HepG2 (cell line): ENCODE results near the gene STOML1. TPM values are rescaled to one million over a fixed set of nuclear protein-coding genes. Genes with fewer than 3 reads are reported as not detected.

ENCODE experiments used
- ATAC-seq: fragments of 200-7000 bp; cut with Tn5 transposase; 3 replicates; pipeline ENCODE4 v1.9.1; 2020; ENCODE audit warnings: mild to moderate bottlenecking, moderate library complexity
- BruUV-seq: library from RNA; stranded (reverse); fragments of 400-500 nt; replicated peaks from 2 replicates; lab custom pipeline; 2021; lab: Mats Ljungman, UMichigan
- CTCF ChIA-PET: fragments of 300-600 bp; formaldehyde crosslinking; extraction: SDS; loops from one replicate; lab custom pipeline; 2021; ENCODE audit warnings: low total read pairs, inconsistent platforms, low intra/inter-chr PET ratio; lab: Yijun Ruan, JAX
- POLR2A ChIA-PET: fragments of 350-600 bp; sonication (Branson Sonifier 250); formaldehyde crosslinking; loops from one replicate; lab custom pipeline; 2020; ENCODE audit warnings: antibody characterized with exemption, inconsistent platforms; lab: Yijun Ruan, JAX
- DNase-seq: peaks from one replicate; pipeline ENCODE4 v3.0.0-alpha.2; 2015; ENCODE audit warnings: low spot score
- FAIRE-seq: peaks from 3 replicates; lab custom pipeline; 2011; peaks lifted over from hg19 to GRCh38; lab: Jason Lieb, UNC
- H2AFZ ChIP-seq: one replicate; pipeline ENCODE4 v1.6.1; 2011; ENCODE audit warnings: low read length, inconsistent platforms
- H3K27ac ChIP-seq: fragments of 300-600 bp; 3 replicates; pipeline ENCODE4 v1.8.0; 2011; ENCODE audit warnings: mixed run types, mild to moderate bottlenecking, mixed read lengths, low read length, inconsistent platforms; ENCODE audit not compliant: insufficient read depth; ENCODE audit errors: extremely low read length
- H3K27me3 ChIP-seq, 2 experiments: fragments of 200-600 bp in 1 of 2; 2 replicates in 1 of 2; 3 replicates in 1 of 2; pipeline versions ENCODE4 v1.6.0 to v1.8.0; 2011; ENCODE audit warnings: low read length in 2 of 2, mild to moderate bottlenecking in 2 of 2, moderate library complexity in 2 of 2, inconsistent platforms in 1 of 2; ENCODE audit not compliant: insufficient read depth in 2 of 2, control insufficient read depth in 1 of 2
- H3K36me3 ChIP-seq, 2 experiments: fragments of 200-600 bp in 1 of 2; replicated peaks in 1 of 2; 2 replicates in 1 of 2; 3 replicates in 1 of 2; pipeline versions ENCODE4 v1.5.1 to v1.8.0; 2011; ENCODE audit warnings: low read length in 2 of 2, inconsistent platforms in 1 of 2; ENCODE audit not compliant: insufficient read depth in 2 of 2, control insufficient read depth in 1 of 2
- H3K4me1 ChIP-seq: 2 replicates; pipeline ENCODE4 v1.5.1; 2012; ENCODE audit warnings: low read length, inconsistent platforms; ENCODE audit not compliant: insufficient read depth
- H3K4me2 ChIP-seq: 2 replicates; pipeline ENCODE4 v1.6.0; 2011; ENCODE audit warnings: low read depth, low read length, inconsistent platforms
- H3K4me3 ChIP-seq, 3 experiments: fragments of 200-600 bp in 1 of 3; sonication (generic), shearing (Covaris generic) in 1 of 3; replicated peaks in 1 of 3; 2 replicates each; pipeline ENCODE4 v1.5.1; 2011 to 2016; ENCODE audit warnings: low read length in 3 of 3, inconsistent platforms in 2 of 3, low read depth in 2 of 3, mild to moderate bottlenecking in 2 of 3, control low read depth in 1 of 3, mixed read lengths in 1 of 3; ENCODE audit not compliant: insufficient read depth in 1 of 3
- H3K79me2 ChIP-seq: one replicate; pipeline ENCODE4 v1.6.1; 2011; ENCODE audit warnings: low read length, inconsistent platforms; ENCODE audit not compliant: insufficient read depth
- H3K9ac ChIP-seq: 2 replicates; pipeline ENCODE4 v1.6.0; 2011; ENCODE audit warnings: mild to moderate bottlenecking, low read depth, low read length, inconsistent platforms; ENCODE audit not compliant: insufficient read depth
- H3K9me3 ChIP-seq: 2 replicates; pipeline ENCODE4 v1.5.1; 2012; ENCODE audit warnings: mild to moderate bottlenecking, low read length
- H4K20me1 ChIP-seq: 2 replicates; pipeline ENCODE4 v1.6.0; 2011; ENCODE audit warnings: inconsistent platforms, mild to moderate bottlenecking, low read length, moderate library complexity; ENCODE audit not compliant: insufficient read depth
- ATF7 ChIP-seq, 2 experiments: fragments of 450-650 bp in 1 of 2; sonication (generic) in 1 of 2; formaldehyde crosslinking in 1 of 2; IDR thresholded peaks; 2 replicates each; pipeline versions ENCODE4 v1.4.0 to v1.6.1; 2016 to 2020; ENCODE audit warnings: antibody characterized with exemption in 1 of 2, mild to moderate bottlenecking in 1 of 2, missing genetic modification reagents in 1 of 2
- BRD4 ChIP-seq: sonication (generic); formaldehyde crosslinking; IDR thresholded peaks from 2 replicates; pipeline ENCODE4 v1.4.0; 2020; ENCODE audit warnings: missing genetic modification reagents
- DNMT3B ChIP-seq: conservative IDR thresholded peaks from 2 replicates; pipeline ENCODE4 v1.6.1; 2016; ENCODE audit warnings: missing biosample characterization, control low read depth
- FIP1L1 ChIP-seq: fragments of 200-400 bp; formaldehyde crosslinking; IDR thresholded peaks from 2 replicates; pipeline ENCODE4 v1.6.1; 2018; ENCODE audit warnings: low read depth, mild to moderate bottlenecking, low read length, moderate library complexity, borderline replicate concordance; ENCODE audit not compliant: insufficient read depth
- JUN ChIP-seq: sonication (generic); formaldehyde crosslinking; IDR thresholded peaks from 2 replicates; pipeline ENCODE4 v1.4.0; 2020; ENCODE audit warnings: mild to moderate bottlenecking, missing genetic modification reagents
- KDM4B ChIP-seq: sonication (generic); formaldehyde crosslinking; IDR thresholded peaks from 2 replicates; pipeline ENCODE4 v1.4.0; 2020; ENCODE audit warnings: missing genetic modification reagents
- PPARG ChIP-seq: conservative IDR thresholded peaks from 2 replicates; pipeline ENCODE4 v1.6.1; 2016; ENCODE audit warnings: missing biosample characterization, missing genetic modification reagents
- RBM39 ChIP-seq: fragments of 200-400 bp; formaldehyde crosslinking; IDR thresholded peaks from one replicate; pipeline ENCODE4 v1.6.1; 2018; ENCODE audit warnings: antibody characterized with exemption, mild to moderate bottlenecking, low read depth, low read length; ENCODE audit not compliant: poor library complexity, severe bottlenecking
- SAFB2 ChIP-seq: sonication (generic); formaldehyde crosslinking; IDR thresholded peaks from 2 replicates; pipeline ENCODE4 v1.5.1; 2020; ENCODE audit warnings: missing genetic modification reagents, low read depth, mild to moderate bottlenecking, borderline replicate concordance
- SALL2 ChIP-seq: sonication (generic); formaldehyde crosslinking; IDR thresholded peaks from 2 replicates; pipeline ENCODE4 v1.8.1; 2023; ENCODE audit warnings: mild to moderate bottlenecking, missing genetic modification reagents, inconsistent platforms
- SIN3B ChIP-seq: fragments of 150-350 bp; IDR thresholded peaks from 2 replicates; pipeline ENCODE4 v1.6.1; 2014; ENCODE audit warnings: low read length
- STAG1 ChIP-seq: sonication (generic); formaldehyde crosslinking; IDR thresholded peaks from 2 replicates; pipeline ENCODE4 v1.4.0; 2020; ENCODE audit warnings: missing genetic modification reagents
- SYNCRIP ChIP-seq: fragments of 200-400 bp; formaldehyde crosslinking; IDR thresholded peaks from 2 replicates; pipeline ENCODE4 v1.6.1; 2018; ENCODE audit warnings: mild to moderate bottlenecking, low read depth, low read length; ENCODE audit not compliant: insufficient read depth
- TSC22D2 ChIP-seq: sonication (generic); formaldehyde crosslinking; IDR thresholded peaks from 2 replicates; pipeline ENCODE4 v1.5.1; 2020; ENCODE audit warnings: missing genetic modification reagents, mild to moderate bottlenecking, borderline replicate concordance
- U2AF1 ChIP-seq: fragments of 200-400 bp; formaldehyde crosslinking; optimal IDR thresholded peaks from 2 replicates; pipeline ENCODE3; 2017; ENCODE audit warnings: mild to moderate bottlenecking, low read depth, low read length
- ZFX ChIP-seq: sonication (generic); formaldehyde crosslinking; IDR thresholded peaks from 2 replicates; pipeline ENCODE4 v1.4.0; 2020; ENCODE audit warnings: mild to moderate bottlenecking, low read depth, missing genetic modification reagents, moderate library complexity
- ZNF850 ChIP-seq: sonication (generic); formaldehyde crosslinking; conservative IDR thresholded peaks from 2 replicates; pipeline ENCODE4 v1.9.0; 2021; ENCODE audit warnings: mild to moderate bottlenecking, missing genetic modification reagents
- WGBS: methylation state at CpG from one replicate; pipeline ENCODE4 v1.1.6; 2017; ENCODE audit warnings: low lambda C conversion rate; 5-methylcytosine and 5-hydroxymethylcytosine counted together
- in situ Hi-C: cut with HindIII; loops from 2 replicates; pipeline ENCODE4 v1.10.0; 2017; ENCODE audit warnings: low pct_unique_long_range_greater_than_20kb; ENCODE audit not compliant: extremely low pct_ligation_motif_present
- intact Hi-C: fragments of 100-400 bp; cut with micrococcal nuclease; formaldehyde crosslinking; loops from one replicate; pipeline ENCODE4 v1.10.0; 2022; ENCODE audit not compliant: unreplicated experiment
- polyA plus RNA-seq, 8 experiments: library from polyadenylated mRNA; depleted of rRNA in 3 of 8; stranded (reverse) in 7 of 8; unstranded in 1 of 8; fragments of >200 nt; fragmentation: Illumina TruSeq in 4 of 8; extraction: Trizol in 4 of 8; gene quantifications; 2 replicates each; pipeline versions ENCODE4 v1.2.1 to v1.2.3, GENCODE V29; 2011 to 2016; ENCODE audit warnings: low read depth in 4 of 8, missing spikeins in 1 of 8, mixed read lengths in 1 of 8; ENCODE audit not compliant: insufficient read depth in 1 of 8
- total RNA-seq, 5 experiments: library from RNA; depleted of rRNA; stranded (reverse); fragments of >200 nt; fragmentation: Illumina TruSeq; extraction: Trizol; gene quantifications; 2 replicates each; pipeline ENCODE4 v1.2.3, GENCODE V29; 2016; ENCODE audit warnings: low read depth in 1 of 5
- TF ChIP-seq, protein P1 (sequence below): IDR thresholded peaks from 2 replicates; pipeline ENCODE4 v1.6.1; 2016; ENCODE audit warnings: low read depth
- TF ChIP-seq, protein P2 (sequence below): sonication (generic); formaldehyde crosslinking; IDR thresholded peaks from 2 replicates; pipeline ENCODE4 v1.4.0; 2020; ENCODE audit warnings: mild to moderate bottlenecking, missing genetic modification reagents
- TF ChIP-seq, protein P3 (sequence below): sonication (generic); formaldehyde crosslinking; IDR thresholded peaks from 2 replicates; pipeline ENCODE4 v1.5.1; 2020; ENCODE audit warnings: missing genetic modification reagents, mild to moderate bottlenecking, borderline replicate concordance

The STOML1 gene
- total and polyA plus RNA-seq, 2 of the 13 experiments (the other 11 are each of a cell fraction or from before 2014, with no cell fraction given), result 3.5 to 3.7 TPM

DNA sequence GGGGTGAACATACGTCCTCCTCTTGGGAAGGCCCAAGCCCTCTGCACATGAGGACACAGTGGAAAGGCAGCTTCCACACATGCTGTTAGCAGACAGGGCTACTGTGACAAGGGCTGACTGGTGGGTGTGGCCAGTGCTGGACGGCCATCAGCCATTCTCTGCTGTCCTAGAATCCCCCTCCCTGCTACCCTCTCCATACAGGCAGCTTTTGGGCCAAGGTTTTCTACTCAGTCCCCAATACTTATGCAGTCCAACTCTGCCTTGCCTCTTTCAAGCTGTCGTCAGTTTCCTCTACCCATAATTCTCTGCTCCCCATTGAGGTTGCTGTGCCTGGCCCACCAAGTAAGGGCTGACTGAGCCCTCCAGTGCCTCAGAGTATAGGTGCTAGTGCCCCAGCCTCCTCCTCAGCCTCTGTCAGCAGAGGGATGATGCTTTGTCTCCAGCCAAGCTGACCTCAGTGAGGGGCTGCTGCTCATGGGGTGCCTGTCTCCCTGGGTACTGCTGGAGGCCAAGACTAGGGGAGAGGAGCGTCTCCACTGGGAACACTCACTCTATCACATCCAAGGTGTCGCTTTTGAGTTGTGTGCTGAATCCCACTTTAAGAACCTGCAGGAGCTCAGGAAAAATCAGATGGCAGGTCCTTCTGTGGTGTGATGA, 63.0 kb downstream of the STOML1 start:
- Histone ChIP-seq H3K9ac (no peak overlapping the region), H3K36me3 (no peaks in the 10 kb centered on the region), H3K27me3 (peaks cover 6 to 54% of the 10 kb centered on the region in 2 experiments; a peak in 4 of 5 replicates), H3K9me3 (no peaks in the 10 kb centered on the region), H2AFZ (no peak overlapping the region), H3K4me3 (no peak overlapping the region), H3K4me2 (no peak overlapping the region), H3K79me2 (no peaks in the 10 kb centered on the region), H4K20me1 (no peaks in the 10 kb centered on the region), H3K4me1 (peaks cover 6% of the 10 kb centered on the region; the same call in 1 of the 2 replicates)
- DNase-seq (no peak), ATAC-seq (no peak), FAIRE-seq (no peak)
- ChIA-PET POLR2A (no interaction called here), CTCF (no interaction called here)
- intact Hi-C loops, result no loop called here
- WGBS, result 29% methylated on average over 5 of the region's 5 CpGs
- TF ChIP-seq ATF7 (IDR thresholded peaks at IDR 0.05) (no peak), ATF7 (CRISPR knock-in tag; IDR thresholded peaks at IDR 0.05) (no peak), DNMT3B (CRISPR knock-in tag) (no peak), PPARG (CRISPR knock-in tag) (no peak), SIN3B (no peak), KDM4B (no peak), STAG1 (no peak), ZFX (CRISPR knock-in tag) (no peak), U2AF1 (no peak), RBM39 (no peak), TSC22D2 (CRISPR knock-in tag) (no peak), ZNF850 (CRISPR knock-in tag) (no peak), SALL2 (CRISPR knock-in tag) (no peak), SYNCRIP (no peak), SAFB2 (no peak), FIP1L1 (no peak), JUN (CRISPR knock-in tag) (no peak), BRD4 (CRISPR knock-in tag) (no peak)
- TF ChIP-seq, protein P1, sequence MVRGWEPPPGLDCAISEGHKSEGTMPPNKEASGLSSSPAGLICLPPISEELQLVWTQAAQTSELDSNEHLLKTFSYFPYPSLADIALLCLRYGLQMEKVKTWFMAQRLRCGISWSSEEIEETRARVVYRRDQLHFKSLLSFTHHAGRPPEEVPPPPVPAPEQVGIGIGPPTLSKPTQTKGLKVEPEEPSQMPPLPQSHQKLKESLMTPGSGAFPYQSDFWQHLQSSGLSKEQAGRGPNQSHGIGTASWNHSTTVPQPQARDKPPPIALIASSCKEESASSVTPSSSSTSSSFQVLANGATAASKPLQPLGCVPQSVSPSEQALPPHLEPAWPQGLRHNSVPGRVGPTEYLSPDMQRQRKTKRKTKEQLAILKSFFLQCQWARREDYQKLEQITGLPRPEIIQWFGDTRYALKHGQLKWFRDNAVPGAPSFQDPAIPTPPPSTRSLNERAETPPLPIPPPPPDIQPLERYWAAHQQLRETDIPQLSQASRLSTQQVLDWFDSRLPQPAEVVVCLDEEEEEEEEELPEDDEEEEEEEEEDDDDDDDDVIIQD (CRISPR knock-in tag), result no peak
- TF ChIP-seq, protein P2, sequence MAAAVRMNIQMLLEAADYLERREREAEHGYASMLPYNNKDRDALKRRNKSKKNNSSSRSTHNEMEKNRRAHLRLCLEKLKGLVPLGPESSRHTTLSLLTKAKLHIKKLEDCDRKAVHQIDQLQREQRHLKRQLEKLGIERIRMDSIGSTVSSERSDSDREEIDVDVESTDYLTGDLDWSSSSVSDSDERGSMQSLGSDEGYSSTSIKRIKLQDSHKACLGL (CRISPR knock-in tag), result no peak
- TF ChIP-seq, protein P3, sequence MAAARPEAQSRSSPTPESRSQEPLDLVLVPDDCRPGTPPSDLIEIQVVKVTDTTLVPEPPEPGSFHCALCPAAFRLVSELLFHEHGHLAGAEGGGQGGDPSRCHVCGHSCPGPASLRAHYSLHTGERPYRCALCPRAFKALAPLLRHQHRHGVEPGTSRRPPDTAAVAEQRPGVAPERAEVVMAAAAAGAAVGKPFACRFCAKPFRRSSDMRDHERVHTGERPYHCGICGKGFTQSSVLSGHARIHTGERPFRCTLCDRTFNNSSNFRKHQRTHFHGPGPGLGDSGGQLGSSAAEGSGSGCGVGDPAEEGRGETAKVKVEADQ (CRISPR knock-in tag), result no peak
- TF ChIP-seq, all 625 proteins: peak for 0
- in situ Hi-C loops, result no loop called here
- no peak overlapping the region for H3K27ac ChIP-seq
- BruUV-seq, result no TSS peak
